ENCODE measurements around the gene DTWD2.

GRCh38 chr5:119032656-119033055 lies 44.3 kb upstream of the DTWD2 start:
- TF ChIP-seq POLR2A (IDR thresholded peaks at IDR 0.05): no peak
- TF ChIP-seq, protein P1, sequence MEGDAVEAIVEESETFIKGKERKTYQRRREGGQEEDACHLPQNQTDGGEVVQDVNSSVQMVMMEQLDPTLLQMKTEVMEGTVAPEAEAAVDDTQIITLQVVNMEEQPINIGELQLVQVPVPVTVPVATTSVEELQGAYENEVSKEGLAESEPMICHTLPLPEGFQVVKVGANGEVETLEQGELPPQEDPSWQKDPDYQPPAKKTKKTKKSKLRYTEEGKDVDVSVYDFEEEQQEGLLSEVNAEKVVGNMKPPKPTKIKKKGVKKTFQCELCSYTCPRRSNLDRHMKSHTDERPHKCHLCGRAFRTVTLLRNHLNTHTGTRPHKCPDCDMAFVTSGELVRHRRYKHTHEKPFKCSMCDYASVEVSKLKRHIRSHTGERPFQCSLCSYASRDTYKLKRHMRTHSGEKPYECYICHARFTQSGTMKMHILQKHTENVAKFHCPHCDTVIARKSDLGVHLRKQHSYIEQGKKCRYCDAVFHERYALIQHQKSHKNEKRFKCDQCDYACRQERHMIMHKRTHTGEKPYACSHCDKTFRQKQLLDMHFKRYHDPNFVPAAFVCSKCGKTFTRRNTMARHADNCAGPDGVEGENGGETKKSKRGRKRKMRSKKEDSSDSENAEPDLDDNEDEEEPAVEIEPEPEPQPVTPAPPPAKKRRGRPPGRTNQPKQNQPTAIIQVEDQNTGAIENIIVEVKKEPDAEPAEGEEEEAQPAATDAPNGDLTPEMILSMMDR (IDR thresholded peaks at IDR 0.05): no peak

Data from uterus (tissue), 2 donors.